ENCODE data around the gene OSBP. TPM values are rescaled to one million over a fixed set of nuclear protein-coding genes. Genes with fewer than 3 reads are reported as not detected.

OSBP gene
- total and polyA plus RNA-seq, 8 donors = 39.4 to 45.7 (median 42.8) TPM

GRCh38 chr11:59658036-59658435 lies 42.5 kb upstream of the OSBP start:
- no peak overlapping the region for H3K4me3 ChIP-seq
- no peaks in the 10 kb centered on the region for H3K27me3 ChIP-seq
- TF ChIP-seq CTCF (IDR thresholded peaks at IDR 0.05) = no peak
- peaks cover 10 to 39% of the 10 kb centered on the region in 2 donors for H3K4me1 ChIP-seq
- no peak for DNase-seq
- intact Hi-C loops (cut with DNase I) = no loop called here
- no peak for ATAC-seq
- no peaks in the 10 kb centered on the region for H3K9me3 ChIP-seq
- no peak overlapping the region for H3K27ac ChIP-seq
- peaks cover 0 to 93% of the 10 kb centered on the region in 2 donors for H3K36me3 ChIP-seq

GRCh38 chr11:59654893-59655292 lies 39.3 kb upstream of the OSBP start:
- no peaks in the 10 kb centered on the region for H3K9me3 ChIP-seq
- TF ChIP-seq CTCF (IDR thresholded peaks at IDR 0.05) = no peak
- no peak overlapping the region for H3K4me3 ChIP-seq
- H3K36me3 ChIP-seq = peaks cover 0 to 99% of the 10 kb centered on the region in 2 donors
- intact Hi-C loops (cut with DNase I) = no loop called here
- no peak overlapping the region for H3K27ac ChIP-seq
- ATAC-seq (no peak), DNase-seq (no peak)
- peaks cover 0 to 8% of the 10 kb centered on the region in 2 donors for H3K4me1 ChIP-seq
- H3K27me3 ChIP-seq = no peaks in the 10 kb centered on the region

GRCh38 chr11:59647245-59647980 lies 31.8 kb upstream of the OSBP start:
- no peaks in the 10 kb centered on the region for H3K27me3 ChIP-seq
- DNase-seq (no peak), ATAC-seq (no peak)
- H3K4me3 ChIP-seq = no peak overlapping the region
- H3K36me3 ChIP-seq = peaks cover 0 to 98% of the 10 kb centered on the region in 2 donors
- no peak for TF ChIP-seq CTCF (IDR thresholded peaks at IDR 0.05)
- intact Hi-C loops (cut with DNase I) = no loop called here
- no peaks in the 10 kb centered on the region for H3K4me1 ChIP-seq
- H3K27ac ChIP-seq = no peak overlapping the region
- H3K9me3 ChIP-seq = no peaks in the 10 kb centered on the region

- DNase-seq (no peak), ATAC-seq (no peak)
- Histone ChIP-seq H3K27me3 (no peaks in the 10 kb centered on the region), H3K4me3 (no peak overlapping the region), H3K9me3 (no peaks in the 10 kb centered on the region), H3K4me1 (no peaks in the 10 kb centered on the region), H3K36me3 (peaks cover 0 to 98% of the 10 kb centered on the region in 2 donors), H3K27ac (no peak overlapping the region)
- intact Hi-C loops (cut with DNase I) = no loop called here
- no peak for TF ChIP-seq CTCF (IDR thresholded peaks at IDR 0.05)
Measured at GRCh38 chr11:59644528-59644927, 29.0 kb upstream of the OSBP start.

- ATAC-seq = no peak
- H3K4me3 ChIP-seq = no peak overlapping the region
- DNase-seq = no peak
- H3K27me3 ChIP-seq = no peaks in the 10 kb centered on the region
- intact Hi-C loops (cut with DNase I) = no loop called here
- peaks cover 0 to 98% of the 10 kb centered on the region in 2 donors for H3K36me3 ChIP-seq
- no peaks in the 10 kb centered on the region for H3K9me3 ChIP-seq
- H3K27ac ChIP-seq = no peak overlapping the region
- no peaks in the 10 kb centered on the region for H3K4me1 ChIP-seq
- TF ChIP-seq CTCF (IDR thresholded peaks at IDR 0.05) = no peak
Measured at GRCh38 chr11:59643390-59643789, 27.8 kb upstream of the OSBP start.
